Measurements from ENCODE around the gene TPST2.

TPST2 gene

GRCh38 chr22:26480611-26480932, 109.4 kb downstream of the TPST2 start:
- H3K36me3 Mint-ChIP-seq (ENCODE audit: insufficient read depth) = peaks cover 48% of the 10 kb centered on the region
- H3K4me1 Mint-ChIP-seq (ENCODE audit: low read depth in 2 of 2) = peaks cover 41 to 53% of the 10 kb centered on the region in 2 donors
- no peak overlapping the region for H3K27ac Mint-ChIP-seq

GRCh38 chr22:26479792-26480610, 109.9 kb downstream of the TPST2 start:
- H3K9me3 Mint-ChIP-seq = no peaks in the 10 kb centered on the region
- DNase-seq (no peak), ATAC-seq (replicated peaks) (no peak)
- H3K4me3 Mint-ChIP-seq = peak overlapping the region; percentile 1 to 39
- H3K36me3 Mint-ChIP-seq (ENCODE audit: insufficient read depth) = peaks cover 54% of the 10 kb centered on the region
- H3K27me3 Mint-ChIP-seq = no peaks in the 10 kb centered on the region
- peak overlapping the region in 1 of 2 donors; percentile 16 for H3K27ac Mint-ChIP-seq
- H3K4me1 Mint-ChIP-seq (ENCODE audit: low read depth in 2 of 2) = peaks cover 35 to 48% of the 10 kb centered on the region in 2 donors

More at GRCh38 chr22:26480611-26480932, 109.4 kb downstream of the TPST2 start:
- no peak for DNase-seq
- no peaks in the 10 kb centered on the region for H3K9me3 Mint-ChIP-seq
- ATAC-seq (replicated peaks) = no peak
- no peaks in the 10 kb centered on the region for H3K27me3 Mint-ChIP-seq
- H3K4me3 Mint-ChIP-seq = no peak overlapping the region

- peak overlapping the region; percentile 39 to 42 for H3K4me3 Mint-ChIP-seq
- H3K27me3 Mint-ChIP-seq = no peaks in the 10 kb centered on the region
- no peaks in the 10 kb centered on the region for H3K9me3 Mint-ChIP-seq
- DNase-seq (no peak), ATAC-seq (replicated peaks) (no peak)
- peak overlapping the region in 1 of 2 donors; percentile 16 for H3K27ac Mint-ChIP-seq
- peaks cover 54% of the 10 kb centered on the region for H3K36me3 Mint-ChIP-seq (ENCODE audit: insufficient read depth)
- H3K4me1 Mint-ChIP-seq (ENCODE audit: low read depth in 2 of 2) = peaks cover 31 to 43% of the 10 kb centered on the region in 2 donors
Observed at GRCh38 chr22:26479043-26479791, 110.7 kb downstream of the TPST2 start.

GRCh38 chr22:26477341-26477731, 112.6 kb downstream of the TPST2 start:
- peaks cover 18 to 27% of the 10 kb centered on the region in 2 donors for H3K4me1 Mint-ChIP-seq (ENCODE audit: low read depth in 2 of 2)
- H3K36me3 Mint-ChIP-seq (ENCODE audit: insufficient read depth) = peaks cover 53% of the 10 kb centered on the region
- H3K27ac Mint-ChIP-seq = no peak overlapping the region

GRCh38 chr22:26476705-26477340, 113.1 kb downstream of the TPST2 start:
- Mint-ChIP-seq H3K36me3 (ENCODE audit: insufficient read depth) (peaks cover 53% of the 10 kb centered on the region), H3K4me1 (ENCODE audit: low read depth in 2 of 2) (peaks cover 14 to 22% of the 10 kb centered on the region in 2 donors), H3K27me3 (no peaks in the 10 kb centered on the region), H3K27ac (no peak overlapping the region), H3K4me3 (no peak overlapping the region), H3K9me3 (no peaks in the 10 kb centered on the region)
- ATAC-seq (replicated peaks) = no peak
- DNase-seq = no peak

More at GRCh38 chr22:26477341-26477731, 112.6 kb downstream of the TPST2 start:
- ATAC-seq (replicated peaks) (no peak), DNase-seq (no peak)
- H3K9me3 Mint-ChIP-seq = no peaks in the 10 kb centered on the region
- no peak overlapping the region for H3K4me3 Mint-ChIP-seq
- no peaks in the 10 kb centered on the region for H3K27me3 Mint-ChIP-seq

- H3K27me3 Mint-ChIP-seq = no peaks in the 10 kb centered on the region
- H3K4me1 Mint-ChIP-seq (ENCODE audit: low read depth in 2 of 2) = peaks cover 2 to 11% of the 10 kb centered on the region in 2 donors
- peaks cover 63% of the 10 kb centered on the region for H3K36me3 Mint-ChIP-seq (ENCODE audit: insufficient read depth)
- H3K9me3 Mint-ChIP-seq = no peaks in the 10 kb centered on the region
- DNase-seq (no peak), ATAC-seq (replicated peaks) (peak; percentile 26)
- H3K4me3 Mint-ChIP-seq = no peak overlapping the region
- H3K27ac Mint-ChIP-seq = peak overlapping the region in 1 of 2 donors; percentile 39
Observed at GRCh38 chr22:26474682-26475081, 115.2 kb downstream of the TPST2 start.
